HepG2 (cell line): ENCODE measurements around the gene CC2D1B. TPM values are rescaled to one million over a fixed set of nuclear protein-coding genes. Genes with fewer than 3 reads are reported as not detected.
A peak's percentile ranks its signal among the peaks of the same experiment; 100 is the strongest.

ENCODE experiments used
- DMTF1 ChIP-seq: sonication (generic); formaldehyde crosslinking; IDR thresholded peaks from 2 replicates; pipeline ENCODE4 v1.4.0; 2020; ENCODE audit warnings: mild to moderate bottlenecking, missing genetic modification reagents
- FLYWCH1 ChIP-seq: sonication (generic); formaldehyde crosslinking; IDR thresholded peaks from 2 replicates; pipeline ENCODE4 v1.8.1; 2023; ENCODE audit warnings: mild to moderate bottlenecking, missing genetic modification reagents
- KIAA2018 ChIP-seq: sonication (generic); formaldehyde crosslinking; IDR thresholded peaks from 2 replicates; pipeline ENCODE4 v1.5.0; 2020; ENCODE audit warnings: mild to moderate bottlenecking, missing genetic modification reagents, borderline replicate concordance
- RERE ChIP-seq: IDR thresholded peaks from 2 replicates; pipeline ENCODE4 v1.6.1; 2016; ENCODE audit warnings: low read depth, missing genetic modification reagents, missing compliant biosample characterization
- ZKSCAN1 ChIP-seq: fragments of 150-350 bp; IDR thresholded peaks from 2 replicates; pipeline ENCODE4 v1.6.1; 2014; ENCODE audit warnings: low read length
- ZNF720 ChIP-seq: sonication (generic); formaldehyde crosslinking; IDR thresholded peaks from 2 replicates; pipeline ENCODE4 v1.4.0; 2020; ENCODE audit warnings: missing genetic modification reagents
- polyA plus RNA-seq, 8 experiments: library from polyadenylated mRNA; depleted of rRNA in 3 of 8; stranded (reverse) in 7 of 8; unstranded in 1 of 8; fragments of >200 nt; fragmentation: Illumina TruSeq in 4 of 8; extraction: Trizol in 4 of 8; gene quantifications; 2 replicates each; pipeline versions ENCODE4 v1.2.1 to v1.2.3, GENCODE V29; 2011 to 2016; ENCODE audit warnings: low read depth in 4 of 8, missing spikeins in 1 of 8, mixed read lengths in 1 of 8; ENCODE audit not compliant: insufficient read depth in 1 of 8
- total RNA-seq, 5 experiments: library from RNA; depleted of rRNA; stranded (reverse); fragments of >200 nt; fragmentation: Illumina TruSeq; extraction: Trizol; gene quantifications; 2 replicates each; pipeline ENCODE4 v1.2.3, GENCODE V29; 2016; ENCODE audit warnings: low read depth in 1 of 5
- TF ChIP-seq, protein P1 (sequence below): IDR thresholded peaks from 2 replicates; pipeline ENCODE4 v1.6.1; 2016; ENCODE audit warnings: low read depth, borderline replicate concordance
- TF ChIP-seq, protein P2 (sequence below): fragments of 450-650 bp; IDR thresholded peaks from 2 replicates; pipeline ENCODE4 v1.6.1; 2017; ENCODE audit warnings: mild to moderate bottlenecking

CC2D1B gene
- total and polyA plus RNA-seq, 2 of the 13 experiments (the other 11 are each of a cell fraction or from before 2014, with no cell fraction given) = 7.2 to 19.2 TPM

GRCh38 chr1:52305417-52306226 lies 60.4 kb downstream of the CC2D1B start (continued):
- TF ChIP-seq KIAA2018 (CRISPR knock-in tag) (no peak), ZNF720 (CRISPR knock-in tag) (no peak), RERE (CRISPR knock-in tag) (no peak), FLYWCH1 (CRISPR knock-in tag) (no peak), ZKSCAN1 (no peak), DMTF1 (CRISPR knock-in tag) (no peak)
- TF ChIP-seq, protein P1, sequence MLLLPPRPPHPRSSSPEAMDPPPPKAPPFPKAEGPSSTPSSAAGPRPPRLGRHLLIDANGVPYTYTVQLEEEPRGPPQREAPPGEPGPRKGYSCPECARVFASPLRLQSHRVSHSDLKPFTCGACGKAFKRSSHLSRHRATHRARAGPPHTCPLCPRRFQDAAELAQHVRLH = peak; percentile 62; the same call in 1 of the 2 replicates
- TF ChIP-seq, protein P2, sequence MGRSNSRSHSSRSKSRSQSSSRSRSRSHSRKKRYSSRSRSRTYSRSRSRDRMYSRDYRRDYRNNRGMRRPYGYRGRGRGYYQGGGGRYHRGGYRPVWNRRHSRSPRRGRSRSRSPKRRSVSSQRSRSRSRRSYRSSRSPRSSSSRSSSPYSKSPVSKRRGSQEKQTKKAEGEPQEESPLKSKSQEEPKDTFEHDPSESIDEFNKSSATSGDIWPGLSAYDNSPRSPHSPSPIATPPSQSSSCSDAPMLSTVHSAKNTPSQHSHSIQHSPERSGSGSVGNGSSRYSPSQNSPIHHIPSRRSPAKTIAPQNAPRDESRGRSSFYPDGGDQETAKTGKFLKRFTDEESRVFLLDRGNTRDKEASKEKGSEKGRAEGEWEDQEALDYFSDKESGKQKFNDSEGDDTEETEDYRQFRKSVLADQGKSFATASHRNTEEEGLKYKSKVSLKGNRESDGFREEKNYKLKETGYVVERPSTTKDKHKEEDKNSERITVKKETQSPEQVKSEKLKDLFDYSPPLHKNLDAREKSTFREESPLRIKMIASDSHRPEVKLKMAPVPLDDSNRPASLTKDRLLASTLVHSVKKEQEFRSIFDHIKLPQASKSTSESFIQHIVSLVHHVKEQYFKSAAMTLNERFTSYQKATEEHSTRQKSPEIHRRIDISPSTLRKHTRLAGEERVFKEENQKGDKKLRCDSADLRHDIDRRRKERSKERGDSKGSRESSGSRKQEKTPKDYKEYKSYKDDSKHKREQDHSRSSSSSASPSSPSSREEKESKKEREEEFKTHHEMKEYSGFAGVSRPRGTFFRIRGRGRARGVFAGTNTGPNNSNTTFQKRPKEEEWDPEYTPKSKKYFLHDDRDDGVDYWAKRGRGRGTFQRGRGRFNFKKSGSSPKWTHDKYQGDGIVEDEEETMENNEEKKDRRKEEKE = no peak
